ENCODE measurements around the gene TXNRD3.

Gene TXNRD3

GRCh38 chr3:126671521-126671920 lies 16.6 kb upstream of the TXNRD3 start:
- DNase-seq (ENCODE audit: low spot score), result peak; percentile 17

- no peak for DNase-seq (ENCODE audit: low spot score)
Measured at GRCh38 chr3:126668450-126669401, 13.8 kb upstream of the TXNRD3 start.

- no peak for DNase-seq (ENCODE audit: low spot score)
Measured at GRCh38 chr3:126667631-126668449, 12.9 kb upstream of the TXNRD3 start.

GRCh38 chr3:126666658-126667528 lies 12.0 kb upstream of the TXNRD3 start:
- no peak for DNase-seq (ENCODE audit: low spot score)

- DNase-seq (ENCODE audit: low spot score), result no peak
Measured at GRCh38 chr3:126665959-126666657, 11.2 kb upstream of the TXNRD3 start.

- no peak for DNase-seq (ENCODE audit: low spot score)
Measured at GRCh38 chr3:126665221-126665936, 10.5 kb upstream of the TXNRD3 start.

GRCh38 chr3:126664591-126665214 lies 9.8 kb upstream of the TXNRD3 start:
- DNase-seq (ENCODE audit: low spot score), result no peak

GRCh38 chr3:126663750-126664149 lies 8.8 kb upstream of the TXNRD3 start:
- no peak for DNase-seq (ENCODE audit: low spot score)

GRCh38 chr3:126663257-126663656 lies 8.3 kb upstream of the TXNRD3 start:
- DNase-seq (ENCODE audit: low spot score), result no peak

- peak; percentile 10 for DNase-seq (ENCODE audit: low spot score)
Measured at GRCh38 chr3:126661532-126662364, 6.8 kb upstream of the TXNRD3 start.

GRCh38 chr3:126659915-126660886 lies 5.3 kb upstream of the TXNRD3 start:
- peak; percentile 17 for DNase-seq (ENCODE audit: low spot score)

GRCh38 chr3:126658584-126658983 lies 3.7 kb upstream of the TXNRD3 start:
- no peak for DNase-seq (ENCODE audit: low spot score)

GRCh38 chr3:126657901-126658300 lies 3.0 kb upstream of the TXNRD3 start:
- no peak for DNase-seq (ENCODE audit: low spot score)

- DNase-seq (ENCODE audit: low spot score), result no peak
Measured at GRCh38 chr3:126656371-126657134, 1.6 kb upstream of the TXNRD3 start.

GRCh38 chr3:126655887-126656286 lies 963 bp upstream of the TXNRD3 start:
- DNase-seq (ENCODE audit: low spot score), result no peak

GRCh38 chr3:126649556-126650092 lies 5.3 kb downstream of the TXNRD3 start:
- no peak for DNase-seq (ENCODE audit: low spot score)

- DNase-seq (ENCODE audit: low spot score), result no peak
Measured at GRCh38 chr3:126646674-126647073, 8.2 kb downstream of the TXNRD3 start.

All from kidney tubule cell (primary cell).